NCI-H524 (cell line): ENCODE measurements around the gene REPIN1.

Experiments
- DNase-seq, 2 experiments: peaks; one replicate each; lab custom pipeline; 2025; lab: John Stamatoyannopoulos, UW

REPIN1 gene

DNA sequence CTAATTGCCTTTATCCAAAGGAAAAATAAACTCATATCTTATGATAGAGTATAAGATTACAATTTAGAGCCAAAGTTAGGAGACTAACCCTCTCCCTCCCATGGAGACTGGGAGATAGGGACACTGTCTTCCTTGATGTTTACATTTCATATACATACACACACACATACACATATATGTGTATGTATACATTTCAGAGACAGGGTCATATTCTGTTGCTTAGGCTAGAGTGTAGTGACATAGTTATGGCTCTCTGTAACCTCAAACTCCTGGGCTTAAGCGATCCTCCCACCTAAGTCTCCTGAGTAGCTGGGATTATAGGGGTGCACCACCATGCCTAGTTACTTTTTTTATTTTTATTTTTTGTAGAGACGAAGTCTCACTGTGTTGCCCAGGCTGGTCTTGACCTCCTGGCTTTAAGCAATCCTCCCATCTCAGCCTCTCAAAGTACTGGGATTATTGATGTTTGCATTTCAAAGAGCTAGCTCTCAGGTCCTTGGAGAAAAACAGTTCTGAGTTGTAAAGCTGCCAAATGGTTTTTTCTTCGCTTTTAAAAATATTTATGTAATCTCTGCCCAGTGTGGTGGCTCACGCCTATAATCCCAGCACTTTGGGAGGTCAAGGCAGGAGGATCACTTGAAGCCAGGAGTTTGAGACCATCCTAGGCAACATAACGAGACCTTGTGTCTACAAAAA, 8.1 kb upstream of the REPIN1 start:
- DNase-seq = no peak

DNA sequence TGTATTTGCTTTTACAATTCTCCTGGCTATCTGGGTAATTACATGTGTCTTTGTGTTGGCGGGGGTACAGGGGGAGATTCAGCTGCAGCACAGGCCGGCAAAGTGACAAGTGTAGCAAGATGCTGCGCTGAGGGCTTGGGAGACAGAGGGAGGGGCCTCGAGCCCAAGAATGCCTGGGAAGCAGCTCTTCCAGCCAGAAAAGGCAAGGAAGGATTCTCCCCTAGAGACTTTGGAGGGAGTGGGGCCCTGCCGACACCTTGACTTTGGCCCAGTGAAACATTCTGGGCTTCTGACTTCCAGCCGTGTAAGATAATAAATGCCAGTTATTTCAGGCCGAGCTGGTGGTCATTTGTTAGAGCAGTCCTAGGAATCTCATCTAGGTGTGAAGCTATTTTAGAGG, 7.2 kb upstream of the REPIN1 start:
- no peak for DNase-seq

DNA sequence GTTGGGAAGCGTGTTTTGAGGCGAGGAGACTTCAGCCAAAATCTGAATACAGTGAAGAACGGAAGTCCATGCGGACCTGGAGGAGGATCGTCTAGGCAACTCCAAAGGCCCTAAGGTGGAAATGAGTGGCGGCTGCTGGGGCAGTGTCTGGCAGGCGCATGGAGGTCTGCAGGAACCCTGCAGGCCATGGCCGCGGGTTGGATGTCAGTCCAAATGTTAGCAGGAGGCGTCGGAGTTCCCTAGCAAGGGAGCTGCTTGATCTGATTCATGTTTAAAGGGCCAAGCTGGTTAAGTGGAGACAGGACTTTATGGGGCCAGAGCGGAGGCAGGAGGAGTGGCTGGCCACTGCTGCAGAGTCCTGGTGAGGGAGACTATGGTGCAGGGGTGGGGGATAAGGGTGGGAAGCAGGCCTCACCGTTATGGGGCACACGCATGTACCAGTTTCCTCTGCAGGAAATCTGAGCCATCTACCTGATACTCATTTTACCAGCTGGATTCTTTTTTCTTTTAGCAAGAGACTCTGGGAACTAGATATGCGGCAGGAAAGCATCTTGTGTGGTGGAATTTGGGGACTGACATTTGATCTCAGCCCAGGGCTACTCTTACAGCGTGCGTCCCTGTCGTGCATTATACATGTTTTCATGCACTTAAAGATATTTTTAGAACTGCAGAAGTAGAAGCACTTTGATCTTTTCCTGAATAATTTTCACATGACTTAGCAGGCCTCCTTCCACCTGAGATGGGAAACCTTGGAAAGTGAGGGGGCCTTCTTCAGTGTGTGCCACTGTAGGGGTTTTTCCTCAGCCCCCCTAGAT, 6.6 kb upstream of the REPIN1 start:
- DNase-seq = no peak

DNA sequence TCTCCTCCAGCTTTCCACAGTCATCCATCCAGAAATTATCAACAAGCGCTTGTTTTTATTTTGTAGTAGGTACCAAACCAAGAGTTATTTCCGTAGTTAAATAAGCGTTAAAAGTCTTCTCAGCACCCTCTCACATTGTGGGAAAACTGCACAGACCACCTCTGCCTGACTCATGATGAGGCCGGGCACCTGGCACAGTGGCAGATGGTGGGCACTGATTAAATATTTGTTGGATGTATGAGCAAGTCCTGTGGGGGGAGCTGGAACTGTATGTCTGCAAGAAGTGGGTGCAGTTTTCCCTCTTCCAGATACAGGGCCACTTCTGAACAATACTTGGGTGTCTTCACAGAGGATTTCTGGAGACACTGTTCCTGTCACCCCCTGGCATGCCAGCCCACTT, 5.3 kb upstream of the REPIN1 start:
- DNase-seq = peak; percentile 66 to 70

DNA sequence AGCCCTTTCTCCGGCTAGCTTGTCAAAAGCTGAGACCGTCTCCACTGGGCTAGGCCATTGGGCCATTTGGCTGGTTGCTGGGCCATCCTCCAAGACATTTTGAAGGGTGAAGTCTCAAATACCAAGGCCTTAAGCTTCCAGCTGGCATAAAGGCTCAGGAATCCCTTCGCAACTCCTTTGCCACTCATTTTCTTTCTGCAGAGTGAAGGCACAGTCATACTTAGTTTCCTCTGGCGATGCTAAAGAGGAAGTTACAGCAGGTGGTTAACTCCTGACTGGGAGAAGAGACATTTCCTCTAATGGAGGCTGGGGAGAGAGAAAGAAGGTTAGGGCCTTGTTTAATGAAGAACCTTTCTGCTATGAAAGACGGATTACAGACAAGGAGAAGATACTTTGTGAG, 4.8 kb upstream of the REPIN1 start:
- DNase-seq = no peak

DNA sequence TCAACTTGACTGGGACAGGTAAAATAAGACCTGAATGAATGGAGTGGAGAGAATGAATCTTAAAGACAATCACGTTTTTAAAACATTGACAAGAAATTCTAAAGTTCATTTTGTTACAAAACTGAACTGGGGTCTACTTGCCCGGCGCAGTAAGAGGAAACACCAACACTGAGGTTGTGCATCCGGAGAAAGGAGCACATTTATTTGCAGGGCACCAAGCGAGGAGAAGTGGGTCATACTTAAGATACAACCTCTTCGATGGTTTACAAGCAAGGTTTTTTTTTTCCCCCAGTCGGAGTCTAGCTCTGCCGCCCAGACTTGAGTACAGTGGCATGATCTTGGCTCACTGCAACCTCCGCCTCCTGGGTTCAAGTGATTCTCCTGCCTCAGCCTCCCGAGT, 3.4 kb upstream of the REPIN1 start:
- DNase-seq = no peak

DNA sequence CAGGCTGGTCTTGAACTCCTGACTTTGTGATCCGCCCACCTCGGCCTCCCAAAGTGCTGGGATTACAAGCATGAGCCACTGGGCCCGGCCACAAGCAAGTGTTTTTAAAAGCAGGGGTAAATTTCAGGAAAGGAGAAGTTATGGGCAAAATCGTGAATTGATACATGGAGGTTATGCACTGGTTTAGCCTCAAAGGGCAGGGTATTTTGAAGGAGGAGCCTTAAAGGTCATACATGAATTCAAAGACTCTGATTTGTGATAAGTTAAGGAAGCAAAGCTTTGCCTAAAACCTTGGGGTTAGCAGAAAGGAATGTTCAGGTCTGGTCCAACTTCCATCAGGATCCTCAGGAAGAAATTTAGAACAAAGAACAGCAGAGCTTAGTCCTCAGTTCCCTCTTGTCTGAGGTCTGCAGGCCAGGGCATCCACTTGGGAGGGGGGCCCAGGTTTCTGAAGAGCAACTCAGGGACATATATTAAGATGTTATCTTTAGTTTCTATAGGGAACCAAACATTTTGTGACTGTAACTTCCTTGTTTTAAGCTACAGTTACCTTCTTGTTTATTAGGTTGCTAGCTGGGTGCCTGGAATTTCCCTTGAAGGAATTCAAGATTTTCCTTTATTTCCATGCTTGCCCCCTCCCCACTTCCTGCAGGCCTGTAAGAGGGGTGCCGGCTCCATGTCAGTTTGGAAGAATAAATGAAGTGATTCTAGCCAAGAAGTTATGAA, 2.8 kb upstream of the REPIN1 start:
- DNase-seq = no peak

DNA sequence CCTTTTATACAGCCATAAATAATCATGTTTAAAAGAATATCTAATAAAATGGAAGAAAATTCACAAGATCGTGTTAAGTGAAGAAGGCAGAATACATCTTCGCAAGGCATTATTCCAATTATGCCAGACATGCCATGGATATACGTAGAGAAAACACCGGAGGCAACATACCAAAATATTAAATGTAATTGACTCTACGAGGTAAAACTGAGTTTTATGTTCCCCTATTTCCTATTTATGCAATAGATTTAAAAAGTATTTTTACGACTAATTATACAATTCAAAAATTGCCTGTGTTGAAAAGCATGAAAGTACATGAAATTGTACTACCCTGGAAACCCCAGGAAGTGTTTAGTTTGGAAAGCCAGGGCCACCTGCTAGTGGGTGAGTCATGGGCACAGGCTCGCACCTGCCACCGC, 936 bp upstream of the REPIN1 start:
- no peak for DNase-seq

DNA sequence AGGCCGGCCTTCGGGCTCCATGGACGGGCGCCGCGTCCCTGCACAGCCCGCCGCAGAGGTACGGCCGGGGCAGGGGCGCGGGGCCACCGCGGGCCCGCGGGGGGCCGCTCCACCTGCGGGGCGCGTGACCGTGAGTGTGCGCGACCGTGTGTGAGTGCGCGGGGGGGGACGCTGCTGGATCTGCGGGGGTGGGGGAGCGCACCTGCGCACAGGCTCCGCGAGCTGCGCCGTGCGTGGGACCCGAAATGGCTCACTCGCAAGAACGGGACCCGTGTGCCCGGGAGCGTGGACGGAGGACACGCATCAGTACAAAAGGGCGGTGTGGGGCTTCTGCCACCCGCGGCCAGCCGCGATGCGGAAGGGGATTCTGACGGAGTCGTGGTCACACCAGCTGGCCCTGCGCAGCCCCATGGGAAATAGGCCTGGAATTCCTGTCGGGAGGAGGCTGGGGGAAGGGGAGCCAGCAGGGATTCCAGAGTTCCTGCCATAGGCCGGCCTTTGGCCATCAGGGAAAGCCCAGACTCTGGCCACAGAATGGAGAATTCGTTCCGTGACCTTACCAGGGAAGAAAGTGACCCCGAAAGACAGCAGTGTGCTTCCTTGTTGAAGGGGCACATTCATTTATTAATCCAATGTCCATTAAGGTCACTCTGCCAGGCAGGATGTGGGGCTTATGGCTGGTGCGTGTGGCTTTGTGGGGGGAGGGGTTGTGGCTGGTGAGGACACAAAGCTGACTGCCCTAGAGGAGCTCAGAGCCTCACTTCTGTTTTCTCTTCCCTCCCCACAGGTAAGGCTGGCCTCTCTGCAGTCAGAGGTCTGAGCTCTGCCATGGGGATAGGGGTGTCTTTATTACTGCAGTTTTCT, 494 bp downstream of the REPIN1 start:
- peak; percentile 55 to 73 for DNase-seq

DNA sequence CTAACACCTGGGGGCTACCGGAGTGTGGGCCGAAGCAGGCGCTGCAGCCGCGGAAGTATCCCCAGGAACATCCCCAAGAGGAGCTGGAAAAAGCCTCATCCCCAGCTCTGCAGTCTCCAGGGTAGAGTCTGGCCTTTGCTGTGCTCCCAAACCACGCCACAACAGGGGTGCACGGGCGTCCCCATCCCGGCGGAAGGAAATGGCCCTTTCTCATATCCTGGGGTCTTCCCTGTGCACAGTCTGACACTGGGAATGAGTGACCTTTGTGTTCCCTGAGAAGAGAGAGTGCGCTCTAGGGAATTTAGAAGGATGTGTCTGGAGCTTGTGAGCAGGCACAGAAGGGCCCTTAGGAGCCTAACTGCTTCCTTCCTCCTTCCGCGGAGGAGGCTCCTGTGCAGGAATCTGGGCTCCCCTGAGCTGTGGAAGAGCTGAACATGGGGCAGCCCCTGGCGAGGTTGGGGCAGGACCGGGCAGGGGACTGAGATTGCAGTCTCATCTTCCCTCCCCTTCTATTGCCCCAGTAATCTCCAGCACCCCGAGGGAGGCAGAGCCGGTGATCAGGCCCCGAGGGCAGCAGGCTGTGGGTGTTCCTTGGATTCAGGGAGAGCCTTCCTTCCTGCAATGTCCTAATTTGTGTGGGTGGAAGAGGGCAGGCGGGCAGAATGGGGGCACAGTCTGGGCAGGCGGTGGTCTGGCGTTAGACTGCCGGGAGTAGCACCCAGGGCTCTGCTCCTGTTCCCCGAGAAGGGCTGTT, 1.3 kb downstream of the REPIN1 start:
- no peak for DNase-seq

DNA sequence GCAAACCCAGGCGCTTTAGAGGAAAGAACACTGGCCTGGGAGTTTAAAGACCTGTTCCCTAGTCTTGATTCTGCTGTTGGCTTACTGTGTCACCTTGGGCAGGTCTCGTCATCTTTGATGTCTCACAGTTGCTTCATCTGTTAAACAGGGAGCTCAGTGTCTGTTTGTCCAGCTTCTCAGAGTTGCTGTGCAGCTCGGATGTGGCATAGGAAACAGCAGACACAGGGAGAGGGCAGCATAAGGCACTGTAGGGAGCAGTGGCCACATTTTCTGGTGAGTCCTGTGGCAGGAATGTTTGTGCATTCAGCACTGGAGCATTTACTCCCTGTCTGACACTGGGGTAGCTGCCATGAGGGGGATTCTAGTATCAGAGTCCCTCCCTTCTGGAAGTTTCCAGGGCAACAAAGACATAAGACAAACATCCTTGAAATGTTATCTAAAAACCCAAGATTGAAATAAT, 2.0 kb downstream of the REPIN1 start:
- no peak for DNase-seq

DNA sequence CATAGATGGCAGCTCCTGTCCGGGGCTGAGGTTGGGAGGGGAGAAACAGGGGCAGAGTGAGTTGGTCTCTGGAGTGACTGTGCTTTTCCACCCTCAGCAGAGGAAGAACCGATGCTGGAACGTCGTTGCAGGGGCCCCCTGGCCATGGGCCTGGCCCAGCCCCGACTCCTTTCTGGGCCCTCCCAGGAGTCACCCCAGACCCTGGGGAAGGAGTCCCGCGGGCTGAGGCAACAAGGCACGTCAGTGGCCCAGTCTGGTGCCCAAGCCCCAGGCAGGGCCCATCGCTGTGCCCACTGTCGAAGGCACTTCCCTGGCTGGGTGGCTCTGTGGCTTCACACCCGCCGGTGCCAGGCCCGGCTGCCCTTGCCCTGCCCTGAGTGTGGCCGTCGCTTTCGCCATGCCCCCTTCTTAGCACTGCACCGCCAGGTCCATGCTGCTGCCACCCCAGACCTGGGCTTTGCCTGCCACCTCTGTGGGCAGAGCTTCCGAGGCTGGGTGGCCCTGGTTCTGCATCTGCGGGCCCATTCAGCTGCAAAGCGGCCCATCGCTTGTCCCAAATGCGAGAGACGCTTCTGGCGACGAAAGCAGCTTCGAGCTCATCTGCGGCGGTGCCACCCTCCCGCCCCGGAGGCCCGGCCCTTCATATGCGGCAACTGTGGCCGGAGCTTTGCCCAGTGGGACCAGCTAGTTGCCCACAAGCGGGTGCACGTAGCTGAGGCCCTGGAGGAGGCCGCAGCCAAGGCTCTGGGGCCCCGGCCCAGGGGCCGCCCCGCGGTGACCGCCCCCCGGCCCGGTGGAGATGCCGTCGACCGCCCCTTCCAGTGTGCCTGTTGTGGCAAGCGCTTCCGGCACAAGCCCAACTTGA, 2.7 kb downstream of the REPIN1 start:
- no peak for DNase-seq

DNA sequence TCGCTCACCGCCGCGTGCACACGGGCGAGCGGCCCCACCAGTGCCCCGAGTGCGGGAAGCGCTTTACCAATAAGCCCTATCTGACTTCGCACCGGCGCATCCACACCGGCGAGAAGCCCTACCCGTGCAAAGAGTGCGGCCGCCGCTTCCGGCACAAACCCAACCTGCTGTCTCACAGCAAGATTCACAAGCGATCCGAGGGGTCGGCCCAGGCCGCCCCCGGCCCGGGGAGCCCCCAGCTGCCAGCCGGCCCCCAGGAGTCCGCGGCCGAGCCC, 3.3 kb downstream of the REPIN1 start:
- no peak for DNase-seq

DNA sequence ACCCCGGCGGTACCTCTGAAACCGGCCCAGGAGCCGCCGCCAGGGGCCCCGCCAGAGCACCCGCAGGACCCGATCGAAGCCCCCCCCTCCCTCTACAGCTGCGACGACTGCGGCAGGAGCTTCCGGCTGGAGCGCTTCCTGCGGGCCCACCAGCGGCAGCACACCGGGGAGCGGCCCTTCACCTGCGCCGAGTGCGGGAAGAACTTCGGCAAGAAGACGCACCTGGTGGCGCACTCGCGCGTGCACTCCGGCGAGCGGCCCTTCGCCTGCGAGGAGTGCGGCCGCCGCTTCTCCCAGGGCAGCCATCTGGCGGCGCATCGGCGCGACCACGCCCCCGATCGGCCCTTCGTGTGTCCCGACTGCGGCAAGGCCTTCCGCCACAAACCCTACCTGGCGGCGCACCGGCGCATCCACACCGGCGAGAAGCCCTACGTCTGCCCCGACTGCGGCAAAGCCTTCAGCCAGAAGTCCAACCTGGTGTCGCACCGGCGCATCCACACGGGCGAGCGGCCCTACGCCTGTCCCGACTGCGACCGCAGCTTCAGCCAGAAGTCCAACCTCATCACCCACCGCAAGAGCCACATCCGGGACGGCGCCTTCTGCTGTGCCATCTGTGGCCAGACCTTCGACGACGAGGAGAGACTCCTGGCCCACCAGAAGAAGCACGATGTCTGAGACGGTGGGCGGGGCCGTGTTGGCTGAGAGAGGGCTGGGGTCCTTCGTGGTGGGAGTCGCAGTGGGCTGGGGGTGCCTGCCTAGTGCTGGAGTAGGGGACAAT, 3.8 kb downstream of the REPIN1 start:
- DNase-seq = no peak

DNA sequence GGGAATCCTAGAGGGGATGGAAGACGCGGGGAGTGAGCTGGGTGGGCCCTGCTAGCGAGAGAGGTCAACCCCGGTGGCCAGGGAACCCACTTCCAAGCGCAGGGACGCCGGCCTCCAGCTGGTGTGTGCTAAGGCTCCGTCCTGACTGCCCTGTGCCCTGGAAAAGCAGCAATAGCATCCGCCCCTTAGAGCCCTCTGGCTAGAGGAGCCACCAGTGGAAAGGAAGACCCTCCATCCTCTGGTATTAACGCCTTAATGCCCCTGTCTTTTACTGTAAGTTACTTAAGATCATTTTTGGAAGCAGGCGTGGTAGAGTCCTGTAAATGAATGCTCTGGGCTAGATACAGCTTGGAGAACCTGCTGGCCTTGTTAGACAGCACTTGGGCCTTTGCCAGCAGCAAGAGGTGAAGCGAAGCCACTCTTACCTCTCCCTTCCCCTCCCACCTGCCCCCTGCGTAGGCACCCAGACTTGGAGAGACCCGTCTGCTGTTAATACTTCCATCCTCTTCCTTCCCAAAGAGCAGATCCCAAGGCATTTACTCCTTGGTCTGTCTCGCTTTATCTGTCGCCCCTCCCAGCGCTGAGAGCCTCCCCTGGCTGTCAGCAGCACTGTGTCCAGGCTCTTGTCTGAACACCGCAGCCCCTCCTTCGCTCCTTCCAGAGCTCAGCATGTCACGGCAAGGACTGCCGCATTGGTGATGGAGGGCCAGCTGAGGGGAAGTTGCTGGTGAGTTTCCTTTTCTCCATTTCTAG, 4.6 kb downstream of the REPIN1 start:
- DNase-seq = no peak

DNA sequence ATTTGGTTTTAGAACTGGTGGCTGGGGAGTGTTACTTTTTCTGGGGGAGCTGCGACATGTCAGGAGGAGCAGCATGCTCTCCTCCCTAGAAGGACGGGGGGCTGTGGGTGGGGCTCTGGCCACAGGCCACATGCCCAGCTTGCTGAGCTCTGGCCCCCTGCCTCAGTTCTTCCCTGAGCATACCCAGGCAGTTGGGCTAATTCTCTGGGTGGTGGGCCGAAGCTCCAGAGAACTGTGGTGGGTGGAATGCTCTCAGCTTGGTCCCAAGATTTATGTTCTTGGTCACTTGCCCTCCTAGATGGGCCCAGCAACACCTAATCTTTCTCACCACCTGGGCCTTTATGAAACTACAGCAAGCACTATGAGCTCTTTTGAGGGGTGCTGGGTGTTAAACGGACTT, 5.4 kb downstream of the REPIN1 start:
- no peak for DNase-seq

DNA sequence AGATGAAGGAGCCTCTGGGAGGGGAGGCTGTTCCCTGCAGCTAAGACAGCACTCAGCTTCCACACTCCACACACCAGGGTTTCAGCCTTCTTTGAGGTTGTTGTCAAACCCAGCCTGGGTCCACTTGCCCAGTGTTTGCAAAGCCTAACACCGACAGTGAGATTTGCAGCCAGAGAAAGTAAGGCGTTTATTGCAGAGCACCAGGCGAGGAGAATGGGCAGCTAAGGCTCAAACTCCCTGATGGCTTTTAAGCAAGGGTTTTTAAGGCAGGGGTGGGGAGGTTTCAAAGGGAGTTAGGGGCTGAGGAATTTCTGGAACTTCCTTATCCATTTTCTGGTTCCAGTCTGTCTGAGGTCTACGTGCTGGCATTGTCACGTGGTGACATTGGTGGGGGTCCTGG, 5.8 kb downstream of the REPIN1 start:
- DNase-seq = no peak

DNA sequence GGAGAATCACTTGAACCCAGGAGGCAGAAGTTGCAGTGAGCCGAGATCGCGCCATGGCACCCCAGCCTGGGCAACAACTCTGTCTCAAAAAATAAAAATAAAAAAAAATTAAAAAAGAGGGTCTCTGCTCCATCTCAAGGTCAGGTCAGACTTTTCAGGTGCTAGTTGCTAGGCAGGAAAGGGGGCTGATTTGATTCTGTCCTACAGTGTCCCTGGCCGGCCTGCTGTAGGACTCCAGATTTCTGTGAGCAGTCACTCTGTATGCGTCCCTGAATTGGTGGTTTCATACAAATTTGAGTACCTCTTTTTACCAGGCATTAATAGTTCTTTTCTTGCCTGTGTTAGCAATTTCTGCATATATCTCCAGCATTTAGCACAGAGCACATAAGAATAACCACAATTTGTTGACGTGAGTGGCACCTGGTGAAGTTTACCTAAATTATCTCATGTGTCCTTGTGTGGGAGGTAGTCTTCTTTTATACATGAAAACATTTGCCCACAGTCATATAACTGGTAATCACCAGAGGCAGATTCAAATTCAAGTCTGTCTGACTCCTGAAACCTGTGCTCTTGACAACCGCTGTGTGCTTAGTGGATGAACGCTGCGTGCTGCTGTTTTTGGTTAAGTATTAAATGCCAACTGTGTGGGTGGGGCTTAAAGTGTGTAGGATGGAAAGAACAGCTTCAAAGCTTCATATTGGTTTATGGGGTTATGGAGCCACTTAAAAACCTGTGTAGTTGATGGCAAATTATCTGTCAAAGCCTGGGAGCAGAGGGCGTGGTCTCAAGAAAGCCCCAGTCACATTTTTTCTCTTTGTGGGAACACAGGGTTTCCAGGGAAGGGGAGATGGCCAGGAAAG, 7.3 kb downstream of the REPIN1 start:
- no peak for DNase-seq
